HL-60/S4 treated with phorbol 12-myristate 13-acetate at 8.2 ng/mL for 4 days and 3 days (cell line): Measurements from ENCODE around the gene P2RY8.
"Not testable (repeated sequence)": the region's sequence is repeated elsewhere in the genome, so short reads cannot be mapped to it uniquely, and the experiment has no call there.

Source experiments
- in situ Hi-C: fragments of 300-500 bp; cut with MboI; formaldehyde crosslinking; loops from 2 replicates; pipeline ENCODE4 v1.15.0; 2022; ENCODE audit warnings: low sequenced_read_pairs

P2RY8 gene

DNA sequence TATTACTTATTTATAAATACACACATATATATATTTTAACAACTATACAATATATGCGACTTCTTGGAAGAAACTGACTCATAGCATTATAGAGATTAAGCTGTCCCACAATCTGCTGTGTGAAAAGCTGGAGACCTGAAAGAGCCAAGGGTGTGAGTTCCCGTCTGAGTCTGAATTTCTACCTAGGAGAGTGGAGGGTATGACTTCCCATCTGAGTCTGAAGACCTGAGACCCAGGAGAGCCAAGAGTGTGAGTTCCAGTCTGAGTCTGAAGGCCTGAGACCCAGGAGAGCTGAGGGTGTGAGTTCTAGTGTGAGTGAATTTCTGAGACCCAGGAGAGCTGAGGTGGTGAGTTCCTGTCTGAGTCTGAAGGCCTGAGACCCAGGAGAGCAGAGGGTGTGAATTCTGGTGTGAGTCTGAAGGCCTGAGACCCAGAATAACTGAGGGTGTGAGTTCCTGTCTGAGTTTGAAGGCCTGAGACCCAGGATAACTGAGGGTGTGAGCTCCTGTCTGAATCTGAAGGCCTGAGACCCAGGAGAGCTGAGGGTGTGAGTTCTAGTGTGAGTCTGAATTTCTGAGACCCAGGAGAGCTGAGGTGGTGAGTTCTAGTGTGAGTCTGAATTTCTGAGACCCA, 8.9 kb upstream of the P2RY8 start:
- in situ Hi-C loops = no loop called here

DNA sequence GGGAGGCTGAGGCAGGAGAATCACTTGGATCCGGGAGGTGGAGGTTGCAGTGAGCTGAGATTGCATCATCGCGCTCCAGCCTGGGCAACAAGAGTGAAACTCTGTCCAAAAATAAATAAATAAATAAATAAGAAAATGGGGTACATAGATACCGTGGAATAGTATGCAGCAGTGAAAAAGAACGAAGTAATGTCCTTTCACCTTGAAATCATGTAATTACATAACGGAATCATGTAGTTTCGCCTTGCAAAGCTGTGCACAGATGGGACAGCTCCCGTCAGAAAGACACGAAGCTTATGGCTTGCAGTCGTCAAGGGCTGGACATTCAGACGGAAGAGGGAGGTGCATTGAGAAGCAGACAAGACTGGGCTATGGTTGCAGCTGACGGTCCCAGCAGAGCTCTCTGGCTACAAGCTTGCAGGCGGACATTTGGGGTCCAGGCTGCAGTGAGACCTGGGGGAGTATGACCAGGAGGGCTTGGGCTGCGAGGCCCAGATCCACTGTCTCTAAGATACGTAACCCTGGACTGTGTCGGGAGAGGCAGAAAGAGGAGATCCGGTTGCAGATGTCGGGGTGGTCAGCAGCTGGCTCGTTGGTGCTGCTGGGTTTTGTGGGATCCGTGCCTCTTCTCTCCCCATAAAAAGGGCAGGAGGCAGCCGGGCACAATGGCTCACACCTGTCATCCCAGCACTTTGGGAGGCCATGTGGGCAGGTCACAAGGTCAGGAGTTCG, 6.2 kb upstream of the P2RY8 start:
- in situ Hi-C loops = no loop called here

DNA sequence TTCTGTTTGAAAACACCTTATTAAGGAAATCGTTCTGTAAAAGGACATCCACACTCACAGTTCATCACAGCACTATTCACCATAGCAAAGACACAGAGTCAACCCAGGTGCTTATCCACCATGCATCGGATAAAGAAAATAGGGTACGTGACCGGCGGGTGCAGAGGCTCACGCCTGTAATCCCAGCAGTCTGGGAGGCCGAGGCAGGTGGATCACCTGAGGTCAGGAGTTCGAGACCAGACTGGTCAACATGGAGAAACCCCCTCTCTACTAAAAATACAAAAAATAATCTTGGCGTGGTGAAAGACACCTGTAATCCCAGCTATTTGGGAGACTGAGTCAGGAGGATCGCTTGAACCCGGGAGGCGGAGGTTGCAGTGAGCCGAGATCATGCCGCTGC, 2.2 kb upstream of the P2RY8 start:
- in situ Hi-C loops = not testable (repeated sequence)

DNA sequence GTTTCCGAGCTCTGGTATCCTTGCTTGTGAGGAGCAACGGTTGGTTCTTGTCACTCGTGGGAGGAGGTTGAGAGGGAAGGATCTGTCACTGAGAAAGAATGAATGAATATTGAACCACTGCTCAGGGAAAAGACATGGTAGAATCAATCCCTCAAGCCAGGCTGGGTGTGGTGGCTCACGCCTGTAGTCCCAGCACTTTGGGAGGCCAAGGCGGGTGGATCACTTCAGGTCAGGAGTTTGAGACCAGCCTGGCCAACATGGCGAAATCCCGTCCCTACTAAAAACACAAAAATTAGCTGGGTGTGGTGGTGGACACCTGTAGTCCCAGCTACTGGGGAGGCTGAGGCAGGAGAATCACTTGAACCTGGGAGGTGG, 718 bp upstream of the P2RY8 start:
- in situ Hi-C loops = not testable (repeated sequence)

DNA sequence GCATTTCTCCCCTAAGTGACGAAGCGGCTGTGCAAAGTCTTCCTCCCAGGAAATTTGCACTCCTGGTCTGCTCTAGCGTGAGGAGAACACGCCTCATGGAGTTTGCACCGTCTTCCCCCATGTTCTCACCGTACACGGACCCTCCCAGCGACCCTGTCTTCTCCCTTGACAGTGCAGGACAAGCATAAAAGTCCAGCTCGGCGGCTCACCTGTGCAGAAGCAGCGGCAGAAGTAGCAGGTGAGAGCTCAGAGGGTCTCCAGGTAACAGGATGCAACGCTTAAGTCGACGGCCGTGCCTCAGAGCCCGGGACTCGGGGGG, 314 bp downstream of the P2RY8 start:
- in situ Hi-C loops = no loop called here

DNA sequence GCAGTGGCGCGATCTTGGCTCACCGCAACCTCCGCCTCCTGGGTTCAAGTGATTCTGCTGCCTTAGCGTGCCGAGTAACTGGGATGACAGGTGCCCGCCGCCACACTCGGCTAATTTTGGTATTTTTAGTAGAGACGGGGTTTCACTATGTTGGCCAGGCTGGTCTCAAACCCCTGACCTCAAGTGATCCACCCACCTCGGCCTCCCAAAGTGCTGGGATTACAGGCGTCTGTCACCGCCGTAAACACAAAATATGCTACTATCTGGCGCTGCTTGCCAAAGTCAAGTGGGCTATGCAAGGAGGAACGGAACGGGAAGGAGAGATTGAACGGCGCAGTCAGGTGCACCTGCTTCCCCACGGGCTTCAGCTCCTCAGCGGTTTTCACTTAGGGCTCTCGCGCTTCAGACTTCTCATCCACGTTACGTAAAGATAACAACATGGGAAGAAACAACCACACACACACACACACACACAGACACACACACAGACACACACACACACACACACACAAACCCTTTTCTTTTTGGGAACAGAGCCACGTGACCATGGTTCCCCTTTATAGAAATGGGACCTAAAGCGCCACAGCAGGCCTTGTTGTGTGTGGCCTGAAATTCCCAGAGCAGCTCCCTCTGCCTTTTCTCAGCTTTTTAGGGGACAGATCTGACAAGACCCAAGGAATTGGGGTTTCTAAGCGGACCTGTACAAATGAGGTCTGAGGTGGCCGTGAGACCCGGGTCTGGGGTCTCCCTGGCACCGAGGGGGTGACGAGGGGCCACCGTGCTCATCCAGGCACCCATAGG, 1.5 kb downstream of the P2RY8 start:
- in situ Hi-C loops = no loop called here

DNA sequence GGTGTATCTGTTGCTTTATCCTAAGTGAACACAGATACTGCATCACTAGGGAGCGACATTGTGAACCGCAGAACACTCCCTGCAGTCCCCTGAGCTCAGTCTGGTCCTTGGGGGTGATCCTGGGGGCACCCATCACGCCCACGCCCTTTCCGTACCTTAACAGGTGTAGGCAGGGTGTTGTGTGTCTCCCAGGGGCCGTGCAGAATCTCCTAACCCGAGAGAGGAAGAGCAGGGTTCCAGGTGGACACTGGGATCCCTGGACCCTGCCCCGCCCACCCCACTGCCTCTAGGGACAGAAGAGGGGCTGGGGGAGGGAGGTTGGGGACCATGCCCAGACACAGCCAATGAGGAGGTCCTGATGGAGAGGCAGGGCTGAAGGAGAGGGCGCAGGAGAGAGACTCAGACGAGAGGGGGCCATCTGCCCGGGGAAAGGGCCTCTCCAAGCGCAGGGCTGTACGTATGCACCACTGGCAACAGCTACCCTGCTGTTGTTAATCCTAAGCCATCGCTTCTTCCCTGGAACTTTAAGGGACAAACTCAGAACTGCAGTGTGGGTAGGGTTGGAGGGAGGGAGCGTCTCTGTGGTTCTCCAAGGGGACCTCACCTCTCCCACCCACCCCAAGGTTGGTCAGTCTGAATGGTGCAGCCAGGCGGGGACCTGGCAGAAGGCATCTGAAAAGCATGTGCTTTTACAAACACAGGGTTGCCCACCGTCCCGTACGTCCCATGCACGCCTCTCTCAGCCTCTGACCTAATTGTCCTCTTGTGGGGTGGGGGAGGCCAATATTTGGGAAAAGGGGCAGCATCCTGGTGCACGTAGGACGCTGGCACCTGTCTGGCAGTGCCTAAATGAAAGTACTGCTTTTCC, 2.5 kb downstream of the P2RY8 start:
- in situ Hi-C loops = no loop called here

DNA sequence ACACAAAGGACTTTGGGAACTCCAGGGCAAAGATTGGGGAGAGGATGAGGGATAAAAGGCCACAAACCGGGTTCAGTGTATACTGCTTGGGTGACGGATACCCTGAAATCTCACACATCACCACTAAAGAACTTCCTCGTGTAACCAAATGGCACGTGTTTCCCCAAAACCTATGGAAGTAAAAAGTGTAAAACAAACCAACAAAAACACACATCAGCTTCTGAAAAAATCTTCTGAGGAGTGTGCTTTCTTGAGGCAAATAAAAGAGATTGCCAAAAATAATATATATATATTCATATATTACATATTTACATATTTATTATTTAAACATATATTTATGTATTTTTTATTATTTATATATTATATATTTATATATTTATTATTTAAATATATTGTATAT, 3.9 kb downstream of the P2RY8 start:
- in situ Hi-C loops = no loop called here

DNA sequence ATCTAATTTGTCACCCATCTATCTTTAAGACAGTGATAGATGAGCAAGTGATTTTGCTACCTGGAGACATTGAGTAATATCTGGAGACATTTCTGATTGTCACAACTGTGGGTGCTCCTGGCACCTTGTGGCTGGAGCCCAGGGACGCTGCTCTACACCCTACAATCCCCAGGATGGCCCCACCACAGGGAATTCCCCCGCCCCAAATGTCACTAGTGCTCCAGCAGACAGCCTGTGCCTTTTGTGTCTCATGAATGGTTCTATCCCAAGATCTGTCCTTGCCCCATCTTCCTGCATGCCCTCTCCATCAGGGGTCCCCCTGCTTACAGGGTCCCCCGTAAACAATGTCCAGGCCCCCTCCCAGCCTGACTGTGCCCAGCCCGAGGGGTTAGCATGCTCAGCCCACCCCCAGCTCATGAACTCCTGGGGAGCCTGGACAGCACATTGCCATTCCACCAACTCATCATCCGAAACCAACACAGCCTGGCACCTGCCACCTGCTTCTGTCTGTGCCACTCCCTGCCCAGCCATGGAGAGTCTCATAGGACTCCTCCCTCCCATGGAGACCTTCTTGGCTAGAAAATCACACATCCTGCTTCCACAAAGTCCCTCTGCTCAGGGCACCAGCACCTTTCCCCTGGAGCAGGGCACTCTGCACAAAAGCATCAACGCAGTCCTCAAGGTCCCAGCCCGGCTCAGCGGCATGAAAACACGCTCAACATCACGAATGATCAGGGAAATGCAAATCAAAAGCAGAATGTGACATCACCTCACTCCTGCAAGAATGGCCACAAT, 5.7 kb downstream of the P2RY8 start:
- in situ Hi-C loops = no loop called here

DNA sequence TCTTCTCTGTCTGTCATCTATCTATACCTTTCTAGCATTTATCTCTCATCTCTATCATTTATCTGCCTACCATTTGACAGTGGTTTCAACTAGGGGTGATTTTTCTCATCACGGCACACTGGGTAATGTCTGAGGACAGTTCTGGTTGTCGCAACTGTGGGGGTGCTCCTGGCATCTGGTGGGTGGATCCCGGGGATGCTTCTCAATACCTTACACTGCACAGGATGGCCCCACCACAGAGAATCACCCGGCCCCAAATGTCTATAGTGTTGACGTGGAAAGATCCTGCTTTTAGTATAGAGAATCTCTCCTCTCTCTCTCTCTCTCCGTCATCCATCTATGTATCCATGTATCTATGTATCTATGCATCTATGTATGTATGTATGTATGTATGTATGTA, 7.2 kb downstream of the P2RY8 start:
- in situ Hi-C loops = no loop called here

DNA sequence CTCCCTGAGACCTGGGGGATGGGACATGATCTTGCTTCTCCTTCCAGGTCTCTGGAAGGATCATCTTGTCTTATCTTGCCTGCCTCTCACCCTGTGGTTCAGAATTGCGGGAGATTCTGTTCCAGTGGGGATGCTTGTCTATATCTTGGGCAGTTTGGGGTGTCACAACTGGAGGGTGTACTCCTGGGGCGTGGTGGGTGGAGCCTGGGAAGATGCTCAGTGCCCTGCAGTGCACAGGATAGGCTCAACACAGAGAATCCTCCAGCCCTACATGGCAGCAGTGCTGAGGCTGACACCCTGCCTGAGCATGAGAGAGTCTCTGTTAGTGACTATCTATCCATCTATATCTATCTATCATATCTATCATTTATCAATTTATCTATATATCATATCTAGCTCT, 7.7 kb downstream of the P2RY8 start:
- in situ Hi-C loops = no loop called here

DNA sequence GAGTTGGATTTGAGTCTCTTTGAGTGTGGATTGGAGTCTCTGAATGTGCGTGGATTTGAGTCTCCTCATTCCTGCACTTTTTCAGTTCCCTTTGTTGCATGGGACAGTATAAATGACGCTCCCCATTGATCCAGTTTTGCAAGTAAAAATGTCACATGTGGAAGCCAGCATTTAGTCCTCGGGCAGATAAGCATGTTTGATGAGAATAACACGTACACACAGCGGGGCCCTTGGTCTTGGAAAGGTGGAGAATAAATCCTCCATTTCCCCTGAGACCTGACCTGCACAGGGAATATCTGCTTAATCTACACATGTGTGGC, 8.1 kb downstream of the P2RY8 start:
- in situ Hi-C loops = no loop called here

DNA sequence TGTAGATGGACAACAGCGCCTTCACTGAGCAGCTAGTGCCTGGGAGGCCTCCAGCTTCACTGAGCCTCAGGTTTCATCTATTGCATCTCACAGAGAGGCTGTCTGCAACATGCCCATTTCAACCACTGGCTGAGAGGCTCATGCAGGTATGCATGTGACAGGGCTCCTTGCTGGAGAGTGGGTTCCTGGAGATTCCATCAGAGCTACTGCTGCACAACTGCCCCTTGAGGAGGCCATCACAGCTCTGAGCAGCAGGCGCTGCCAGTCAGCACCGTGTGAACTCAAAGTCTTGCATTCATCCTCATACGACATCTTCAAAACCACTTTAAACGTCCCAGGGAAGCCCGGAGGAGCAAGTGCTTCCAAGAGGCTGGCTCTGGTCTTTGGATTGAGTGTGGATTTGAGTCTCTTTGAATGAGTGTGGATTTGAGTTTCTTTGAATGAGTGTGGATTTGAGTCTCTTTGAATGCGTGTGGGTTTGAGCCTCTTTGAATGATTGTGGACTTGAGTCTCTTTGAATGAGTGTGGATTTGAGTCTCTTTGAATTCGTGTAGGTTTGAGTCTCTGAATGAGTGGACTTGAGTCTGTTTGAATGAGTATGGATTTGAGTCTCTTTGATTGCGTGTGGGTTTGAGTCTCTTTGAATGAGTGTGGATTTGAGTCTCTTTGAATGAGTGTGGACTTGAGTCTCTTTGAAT, 8.7 kb downstream of the P2RY8 start:
- in situ Hi-C loops = no loop called here

DNA sequence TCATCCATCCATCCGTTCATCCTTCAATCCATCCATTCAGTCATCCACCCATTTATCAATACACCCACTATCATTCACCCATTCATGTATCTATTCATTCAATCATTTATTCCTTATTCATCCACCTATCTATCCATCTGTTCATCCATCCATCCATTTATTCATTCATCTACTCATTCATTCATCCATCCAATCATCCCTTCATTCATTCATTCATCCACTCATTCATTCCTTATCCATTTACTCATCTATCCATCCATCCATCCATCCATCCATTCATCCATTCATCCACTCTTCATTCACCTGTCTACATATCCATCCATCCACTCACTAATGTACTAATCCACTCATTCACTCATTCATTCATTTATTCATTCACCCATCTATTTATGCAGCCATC, 9.5 kb downstream of the P2RY8 start:
- in situ Hi-C loops = no loop called here

DNA sequence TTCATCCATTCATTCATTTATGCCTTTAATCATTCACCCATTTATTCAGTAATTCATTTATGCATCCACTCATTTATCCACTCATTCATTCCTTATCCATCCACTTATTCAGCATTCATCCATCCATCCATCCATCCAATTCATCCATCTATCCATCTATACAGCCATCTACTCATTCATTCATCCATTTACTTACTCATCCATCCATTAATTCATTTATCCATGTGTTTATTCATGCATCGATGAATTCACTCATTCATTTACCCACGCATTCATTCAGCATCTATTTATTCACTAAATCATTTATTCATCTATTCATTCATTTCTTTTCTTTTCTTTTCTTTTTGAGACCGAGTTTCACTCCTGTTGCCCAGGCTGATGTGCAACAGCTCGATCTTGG, 10.4 kb downstream of the P2RY8 start:
- in situ Hi-C loops = no loop called here

DNA sequence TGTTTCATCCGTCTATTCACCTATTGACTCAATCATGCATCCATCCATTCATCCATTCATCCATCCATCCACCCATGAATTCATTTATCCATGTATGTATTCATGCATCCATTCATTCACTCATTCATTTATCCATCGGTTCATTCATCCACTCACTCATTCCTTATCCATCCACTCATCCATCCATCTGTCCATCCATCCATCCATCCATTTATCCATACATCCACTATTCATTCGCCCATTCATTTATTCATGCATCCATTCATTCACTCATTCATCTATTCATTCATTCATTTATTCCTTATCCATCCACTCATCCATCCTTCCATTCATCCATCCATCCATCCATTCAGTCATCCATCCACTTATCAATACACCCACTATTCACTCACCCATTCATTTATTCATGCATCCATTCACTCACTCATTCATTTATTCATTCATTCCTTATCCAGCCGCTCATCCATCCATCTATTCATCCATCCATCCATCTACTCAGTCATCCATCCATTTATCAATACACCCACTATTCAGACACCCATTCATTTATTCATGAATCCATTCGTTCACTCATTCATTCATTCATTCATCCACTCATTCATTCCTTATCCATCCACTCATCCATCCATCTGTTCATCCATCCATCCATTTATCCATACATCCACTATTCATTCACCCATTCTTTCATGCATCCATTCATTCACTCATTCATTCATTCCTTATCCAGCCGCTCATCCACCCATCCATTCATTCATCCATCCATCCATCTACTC, 11.2 kb downstream of the P2RY8 start:
- in situ Hi-C loops = no loop called here

DNA sequence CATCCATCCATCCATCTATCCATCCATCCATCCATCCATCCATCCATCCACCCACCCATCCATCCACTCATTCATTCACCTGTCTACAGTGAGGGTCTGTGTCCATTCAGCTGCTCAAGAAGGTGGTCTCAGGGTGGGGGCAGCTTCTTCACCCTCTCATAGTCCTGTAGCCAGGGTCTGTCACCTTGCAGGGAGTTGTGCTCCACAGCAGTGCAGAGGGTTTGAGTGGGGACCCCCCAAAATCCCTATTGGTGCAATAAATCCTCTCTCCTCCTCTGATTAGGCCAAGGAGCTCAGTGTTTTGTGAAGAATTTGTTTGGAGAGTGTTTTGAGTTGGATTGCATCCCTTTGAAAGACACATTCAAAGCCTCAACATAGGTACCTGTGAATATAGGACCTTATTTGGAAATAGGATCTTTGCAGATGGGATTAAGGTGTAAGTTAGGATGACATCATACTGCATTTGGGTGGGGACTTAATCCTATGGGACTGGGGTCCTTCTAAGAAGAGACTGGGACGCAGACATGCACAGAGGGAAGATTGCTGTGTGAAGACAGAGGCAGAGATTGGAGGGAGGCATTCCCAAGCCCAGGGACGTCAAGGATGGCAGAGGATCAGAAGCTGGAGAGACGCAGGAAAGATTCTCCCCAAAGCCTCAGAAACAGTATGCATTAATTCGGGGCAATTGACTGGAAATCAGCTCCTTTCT, 12.0 kb downstream of the P2RY8 start:
- in situ Hi-C loops = no loop called here

DNA sequence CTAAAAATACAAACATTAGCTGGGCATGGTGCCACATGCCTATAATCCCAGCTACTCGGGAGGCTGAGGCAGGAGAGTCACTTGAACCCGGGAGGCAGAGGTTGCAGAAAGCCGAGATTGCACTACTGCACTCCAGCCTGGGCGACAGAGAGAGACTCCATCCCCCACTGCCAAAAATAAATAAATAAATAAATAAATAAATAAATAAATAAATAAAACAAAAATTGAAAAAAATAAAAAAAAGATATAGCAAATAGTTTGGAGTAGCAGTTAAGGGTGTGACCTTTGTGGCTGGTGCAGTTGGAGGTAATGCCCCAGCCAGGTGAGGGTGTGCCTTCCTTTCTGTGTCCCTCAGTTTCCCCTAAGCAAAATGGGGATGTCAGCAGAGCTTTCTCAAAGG, 14.1 kb downstream of the P2RY8 start:
- in situ Hi-C loops = not testable (repeated sequence)

DNA sequence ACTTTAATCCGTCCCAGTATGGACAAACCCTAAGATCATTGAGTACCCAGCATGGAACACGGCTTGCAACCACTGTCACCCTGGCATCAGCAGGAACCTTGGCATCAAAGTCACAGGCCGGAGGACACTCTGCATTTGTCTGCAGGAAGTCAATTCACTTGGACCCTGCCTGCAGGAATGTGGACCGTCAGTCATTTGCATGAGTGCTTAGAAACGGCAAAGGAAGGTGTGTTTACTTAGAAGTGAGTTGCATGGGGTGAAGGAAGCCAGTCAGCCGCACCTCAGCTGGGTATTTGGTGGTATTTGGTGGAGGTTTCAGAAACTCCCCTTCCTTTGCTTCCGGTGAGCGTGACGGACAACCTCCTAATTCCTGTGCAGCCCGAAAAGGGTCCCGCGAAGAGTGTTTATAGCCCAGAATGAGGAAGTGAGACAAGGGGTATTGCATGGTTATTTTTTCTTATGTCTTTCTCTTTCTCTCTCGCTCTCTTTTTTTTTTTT, 15.5 kb downstream of the P2RY8 start:
- in situ Hi-C loops = no loop called here
